Mammary microvascular endothelial cell (primary cell): ENCODE data around the gene MAPK13. TPM values are rescaled to one million over a fixed set of nuclear protein-coding genes. Genes with fewer than 3 reads are reported as not detected.

Experiments used
- total RNA-seq: library from RNA; depleted of rRNA; stranded (reverse); fragments of >200 nt; gene quantifications from 2 replicates; pipeline ENCODE4 v1.2.3, GENCODE V29; 2015

MAPK13 gene
- total RNA-seq = 4.0 and 5.9 TPM in 2 replicates

GRCh38 chr6:36129941-36130666, at the start of gene MAPK13:
Gene MAPK13, plus strand, starts transcription at chr6:36130513. Its CDS starts 70 bp downstream, at chr6:36130583.

Other genes starting within 250 kb of the MAPK13 start
- gene SRPK1, start 209.4 kb upstream of the MAPK13 start, total RNA-seq = 46.8 and 50.1 TPM in 2 replicates
- gene SLC26A8, start 105.9 kb upstream of the MAPK13 start, total RNA-seq = not detected in 2 replicates
- gene MAPK14, start 102.7 kb upstream of the MAPK13 start, total RNA-seq = 38.0 TPM in 2 replicates
- gene BRPF3, start 66.2 kb downstream of the MAPK13 start, total RNA-seq = 6.6 and 8.1 TPM in 2 replicates
- gene PNPLA1, start 139.5 kb downstream of the MAPK13 start, total RNA-seq = not detected in 2 replicates
- gene BNIP5, start 206.4 kb downstream of the MAPK13 start, total RNA-seq = not detected in 2 replicates